Measurements from ENCODE around the gene GPR3.
"Not testable (repeated sequence)": the region's sequence is repeated elsewhere in the genome, so short reads cannot be mapped to it uniquely, and the experiment has no call there.

The GPR3 gene

GRCh38 chr1:27380766-27381733 lies 11.4 kb upstream of the GPR3 start:
- no peak for TF ChIP-seq CTCF (IDR thresholded peaks at IDR 0.05; ENCODE audit: control insufficient read depth, extremely low read depth, insufficient read depth)
- DNase-seq (ENCODE audit: low read depth), result no peak
- no peak overlapping the region for H3K4me3 ChIP-seq (ENCODE audit: low read depth, low read length)

GRCh38 chr1:27381969-27382762 lies 10.3 kb upstream of the GPR3 start:
- no peak for TF ChIP-seq CTCF (IDR thresholded peaks at IDR 0.05; ENCODE audit: control insufficient read depth, extremely low read depth, insufficient read depth)
- no peak overlapping the region for H3K4me3 ChIP-seq (ENCODE audit: low read depth, low read length)
- no peak for DNase-seq (ENCODE audit: low read depth)

GRCh38 chr1:27383039-27383605 lies 9.3 kb upstream of the GPR3 start, which contains the start of gene CD164L2:
TSS of gene CD164L2 (minus strand) at chr1:27383333. CDS start at chr1:27383239, 94 bp downstream.
- TF ChIP-seq CTCF (IDR thresholded peaks at IDR 0.05; ENCODE audit: control insufficient read depth, extremely low read depth, insufficient read depth), result no peak
- DNase-seq (ENCODE audit: low read depth), result no peak
- peak within 1 kb of the TSS; percentile 51 for H3K4me3 ChIP-seq (ENCODE audit: low read depth, low read length)

- no peak for TF ChIP-seq CTCF (IDR thresholded peaks at IDR 0.05; ENCODE audit: control insufficient read depth, extremely low read depth, insufficient read depth)
- no peak overlapping the region for H3K4me3 ChIP-seq (ENCODE audit: low read depth, low read length)
- no peak for DNase-seq (ENCODE audit: low read depth)
Measured at GRCh38 chr1:27383661-27384060, 8.8 kb upstream of the GPR3 start.

- not testable (repeated sequence) for H3K4me3 ChIP-seq (ENCODE audit: low read depth, low read length); DNase-seq (ENCODE audit: low read depth)
Measured at GRCh38 chr1:27384797-27385196, 7.6 kb upstream of the GPR3 start.

GRCh38 chr1:27388337-27389005 lies 4.0 kb upstream of the GPR3 start:
- H3K4me3 ChIP-seq (ENCODE audit: low read depth, low read length), result no peak overlapping the region
- TF ChIP-seq CTCF (IDR thresholded peaks at IDR 0.05; ENCODE audit: control insufficient read depth, extremely low read depth, insufficient read depth), result peak; percentile 85
- DNase-seq (ENCODE audit: low read depth), result no peak
